ENCODE data around the gene MPND. TPM values are rescaled to one million over a fixed set of nuclear protein-coding genes. Genes with fewer than 3 reads are reported as not detected.

Gene MPND
- total and polyA plus RNA-seq, 10 of the 15 experiments (the other 5 are each of a cell fraction or from before 2014, with no cell fraction given) = 0.79 to 18.3 (median 6.0) TPM

DNA sequence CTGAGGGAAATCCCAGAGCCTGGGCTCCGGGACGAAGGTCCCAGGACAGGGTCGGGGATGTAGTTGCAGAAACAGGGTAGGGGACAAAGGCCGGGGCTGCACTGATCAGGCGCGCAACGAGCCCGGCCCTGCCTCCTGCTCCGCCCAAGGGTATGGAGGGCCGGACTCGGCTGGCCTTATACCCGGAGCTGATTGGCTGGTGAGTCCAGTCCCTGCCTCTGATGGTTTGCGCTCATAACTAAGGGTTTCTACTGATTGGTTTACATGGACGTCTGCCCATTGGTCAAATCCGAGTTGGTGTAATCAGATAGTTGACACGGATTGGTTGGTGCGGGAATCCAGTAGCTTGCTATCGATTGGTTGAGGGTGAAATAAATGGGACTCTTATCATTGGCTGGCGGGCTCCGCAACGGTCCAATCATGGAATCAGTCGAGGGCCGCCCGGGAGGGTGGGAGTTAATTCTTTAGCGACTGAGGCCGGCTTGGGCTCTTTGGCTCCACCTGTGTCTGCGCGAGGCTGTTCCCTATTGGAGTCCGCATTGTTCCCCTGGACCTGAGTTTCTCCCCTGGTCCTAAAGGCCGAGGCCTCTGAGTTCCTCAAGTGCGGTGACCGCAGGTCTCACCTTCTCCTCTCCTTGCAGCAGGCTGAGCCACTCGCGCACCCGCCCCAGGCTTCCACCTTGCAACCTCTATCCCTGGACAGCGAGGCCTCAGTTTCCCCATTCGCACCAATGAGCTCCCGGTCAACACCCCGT is 570 bp upstream of the MPND start (continued):
- TF ChIP-seq CREB1 (IDR thresholded peaks at IDR 0.05; ENCODE audit: low read depth) (peak; percentile 85), HDAC6 (IDR thresholded peaks at IDR 0.05; ENCODE audit: unreplicated experiment) (no peak), POLR2AphosphoS5 (IDR thresholded peaks at IDR 0.05; ENCODE audit: low read length) (peak; percentile 87), RELB (IDR thresholded peaks at IDR 0.05; ENCODE audit: low read depth) (peak; percentile 82), PAX5 (IDR thresholded peaks at IDR 0.05; ENCODE audit: borderline replicate concordance, low read depth, low read length) (no peak), LARP7 (IDR thresholded peaks at IDR 0.05) (peak; percentile 71), EZH2 (IDR thresholded peaks at IDR 0.05; ENCODE audit: borderline replicate concordance, control insufficient read depth, low read depth, low read length) (peak; percentile 100), NKRF (conservative IDR thresholded peaks at IDR 0.05) (peak; percentile 72), TBL1XR1 (IDR thresholded peaks at IDR 0.05; ENCODE audit: low read depth, low read length) (0 out of 2 replicates have a peak, but pooled peaks have one; percentile 50), POLR2AphosphoS2 (IDR thresholded peaks at IDR 0.05; ENCODE audit: low read depth, low read length) (peak; percentile 73; the same call in 1 of the 2 replicates), SIX5 (IDR thresholded peaks at IDR 0.05; ENCODE audit: low read depth, low read length, severe bottlenecking) (peak; percentile 55), CEBPB (IDR thresholded peaks at IDR 0.05; ENCODE audit: borderline replicate concordance in 1 of 2, low read depth in 2 of 2, low read length in 2 of 2) (no peak), ZBED1 (IDR thresholded peaks at IDR 0.05; ENCODE audit: borderline replicate concordance) (0 out of 2 replicates have a peak, but pooled peaks have one; percentile 10), NFXL1 (IDR thresholded peaks at IDR 0.05; ENCODE audit: borderline replicate concordance) (no peak), EP300 (IDR thresholded peaks at IDR 0.05; ENCODE audit: borderline replicate concordance in 1 of 2, control insufficient read depth in 1 of 2, low read depth in 2 of 2, low read length in 2 of 2) (no peak), CBX5 (IDR thresholded peaks at IDR 0.05; ENCODE audit: low read depth) (no peak), MYB (IDR thresholded peaks at IDR 0.05; ENCODE audit: borderline replicate concordance, low read depth, low read length) (no peak), MEF2B (IDR thresholded peaks at IDR 0.05; ENCODE audit: partially characterized antibody, poor library complexity, severe bottlenecking) (no peak), NR2F1 (conservative IDR thresholded peaks at IDR 0.05) (no peak; the same call in 1 of the 2 replicates), ZNF207 (IDR thresholded peaks at IDR 0.05; ENCODE audit: borderline replicate concordance) (peak; percentile 85), BRCA1 (IDR thresholded peaks at IDR 0.05; ENCODE audit: low read depth, low read length) (no peak), HDAC2 (IDR thresholded peaks at IDR 0.05) (no peak), PAX8 (IDR thresholded peaks at IDR 0.05) (no peak), TCF3 (IDR thresholded peaks at IDR 0.05; ENCODE audit: borderline replicate concordance, insufficient read depth, low read depth, low read length) (no peak)
- TF ChIP-seq, protein P1, sequence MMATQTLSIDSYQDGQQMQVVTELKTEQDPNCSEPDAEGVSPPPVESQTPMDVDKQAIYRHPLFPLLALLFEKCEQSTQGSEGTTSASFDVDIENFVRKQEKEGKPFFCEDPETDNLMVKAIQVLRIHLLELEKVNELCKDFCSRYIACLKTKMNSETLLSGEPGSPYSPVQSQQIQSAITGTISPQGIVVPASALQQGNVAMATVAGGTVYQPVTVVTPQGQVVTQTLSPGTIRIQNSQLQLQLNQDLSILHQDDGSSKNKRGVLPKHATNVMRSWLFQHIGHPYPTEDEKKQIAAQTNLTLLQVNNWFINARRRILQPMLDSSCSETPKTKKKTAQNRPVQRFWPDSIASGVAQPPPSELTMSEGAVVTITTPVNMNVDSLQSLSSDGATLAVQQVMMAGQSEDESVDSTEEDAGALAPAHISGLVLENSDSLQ (IDR thresholded peaks at IDR 0.05) = peak; percentile 56; the same call in 1 of the 2 replicates

All from GM12878 (cell line).